Measurements from ENCODE around the gene PTPN4. TPM values are rescaled to one million over a fixed set of nuclear protein-coding genes. Genes with fewer than 3 reads are reported as not detected.

Gene PTPN4
- total and polyA plus RNA-seq, 2 of the 8 experiments (the other 6 are each of a cell fraction or from before 2014, with no cell fraction given) = 28.5 to 105 TPM

DNA sequence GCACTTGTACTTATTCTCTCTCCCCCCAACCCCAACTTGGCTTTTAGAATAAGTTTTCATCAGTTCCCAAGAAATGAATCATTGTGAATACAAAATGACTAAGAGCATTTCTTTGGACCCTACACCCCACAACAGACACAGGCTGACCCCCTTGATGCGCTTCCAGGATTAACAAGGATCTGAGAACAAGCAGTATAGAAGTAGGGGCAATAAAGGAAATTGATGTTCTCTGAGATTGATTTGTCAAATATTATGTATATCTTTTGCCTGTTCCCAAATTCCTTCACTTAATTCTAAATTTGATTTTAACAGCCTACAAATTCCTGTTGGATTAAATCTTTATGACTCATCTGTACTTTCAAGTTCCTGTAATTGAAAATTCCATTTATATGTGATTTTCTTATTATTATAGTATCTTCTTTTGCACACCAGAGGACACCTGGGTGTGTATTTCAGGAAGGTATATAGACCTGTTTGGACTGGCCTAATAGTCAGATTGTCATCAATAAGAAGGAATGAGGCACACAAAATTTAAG, 10.2 kb upstream of the PTPN4 start:
- POLR2A ChIA-PET (ENCODE audit: partially characterized antibody) = no interaction called here
- CTCF ChIA-PET (ENCODE audit: partially characterized antibody) = interaction anchor here (0.5 to 1.4 kb wide), 2 partner anchors 10 to 432 kb away, joined by 3 to 7 read pairs; no protein-coding TSS in a partner anchor
- no peak overlapping the region for H3K4me3 ChIP-seq (ENCODE audit: extremely low read depth in 1 of 4, insufficient read depth in 2 of 4, low read depth in 3 of 4, low read length in 4 of 4)
- TF ChIP-seq CREB1 (IDR thresholded peaks at IDR 0.05) = no peak
- TF ChIP-seq SP4 (IDR thresholded peaks at IDR 0.05; ENCODE audit: low read length) = no peak
- no peak for TF ChIP-seq JUND (IDR thresholded peaks at IDR 0.05; ENCODE audit: low read length)
- TF ChIP-seq RAD21 (IDR thresholded peaks at IDR 0.05 in 1 of 2, conservative IDR thresholded peaks at IDR 0.05 in 1 of 2; ENCODE audit: low read depth in 2 of 2, low read length in 2 of 2) = no peak
- TF ChIP-seq SP2 (IDR thresholded peaks at IDR 0.05; ENCODE audit: low read length) = no peak
- TF ChIP-seq EGR1 (IDR thresholded peaks at IDR 0.05; ENCODE audit: borderline replicate concordance, low read depth, low read length) = no peak
- no peak for TF ChIP-seq HDAC2 (IDR thresholded peaks at IDR 0.05; ENCODE audit: borderline replicate concordance in 1 of 2, low read depth in 2 of 2, low read length in 2 of 2)
- no peak for TF ChIP-seq KDM4A (IDR thresholded peaks at IDR 0.05; ENCODE audit: low read depth, low read length, severe bottlenecking)
- TF ChIP-seq, protein P1, sequence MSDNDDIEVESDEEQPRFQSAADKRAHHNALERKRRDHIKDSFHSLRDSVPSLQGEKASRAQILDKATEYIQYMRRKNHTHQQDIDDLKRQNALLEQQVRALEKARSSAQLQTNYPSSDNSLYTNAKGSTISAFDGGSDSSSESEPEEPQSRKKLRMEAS (IDR thresholded peaks at IDR 0.05) = no peak
- TF ChIP-seq BACH1 (IDR thresholded peaks at IDR 0.05; ENCODE audit: low read length) = no peak
- no peak for TF ChIP-seq KDM1A (IDR thresholded peaks at IDR 0.05; ENCODE audit: borderline replicate concordance, low read length)
- TF ChIP-seq TAF1 (IDR thresholded peaks at IDR 0.05; ENCODE audit: low read depth, low read length) = no peak

More for the DNA sequence above, 10.2 kb upstream of the PTPN4 start:
- WGBS, 2 experiments (ENCODE audit: extremely low coverage in 1 of 2, insufficient coverage in 1 of 2, insufficient read length in 1 of 2, insufficient replicate concordance in 2 of 2, low coverage in 1 of 2, low lambda C conversion rate in 2 of 2, missing lambda C conversion rate in 1 of 2) = 80% methylated on average over 1 of the region's 1 CpG; no CpG with 5 or more reads in 1 of the 2 experiments
- Histone ChIP-seq H4K8ac (ENCODE audit: extremely low read depth, insufficient read depth, low read length) (no peak overlapping the region), H3K4ac (replicated peaks; ENCODE audit: insufficient read length, low read depth, low read length) (no peak overlapping the region), H3K9ac (replicated peaks in 1 of 4; ENCODE audit: extremely low read depth in 1 of 4, low read depth in 3 of 4, low read length in 3 of 4) (no peak overlapping the region), H3K23ac (ENCODE audit: insufficient read length) (no peak overlapping the region), H2BK120ac (replicated peaks; ENCODE audit: low read depth, low read length) (no peak overlapping the region), H3K27me3 (replicated peaks in 1 of 4; ENCODE audit: control insufficient read depth in 3 of 4, extremely low read depth in 1 of 4, insufficient read depth in 3 of 4, low read length in 3 of 4) (no peaks in the 10 kb centered on the region), H2AK5ac (ENCODE audit: low read depth, low read length) (no peak overlapping the region), H2BK5ac (ENCODE audit: low read depth, low read length) (no peak overlapping the region), H4K91ac (replicated peaks; ENCODE audit: insufficient read length, low read length) (no peak overlapping the region), H2AFZ (ENCODE audit: low read length) (no peak overlapping the region), H3K79me1 (ENCODE audit: low read depth, low read length) (no peaks in the 10 kb centered on the region), H3K18ac (ENCODE audit: extremely low read depth, low read length) (no peak overlapping the region), H2BK20ac (ENCODE audit: low read length) (no peak overlapping the region), H3K36me3 (ENCODE audit: control insufficient read depth in 2 of 4, insufficient read depth in 4 of 4, low read length in 3 of 4) (no peaks in the 10 kb centered on the region), H3K27ac (ENCODE audit: low read depth, low read length) (no peak overlapping the region), H3K23me2 (ENCODE audit: low read depth, low read length) (no peaks in the 10 kb centered on the region), H3K79me2 (ENCODE audit: control insufficient read depth in 1 of 2, insufficient read depth in 2 of 2, low read length in 2 of 2) (no peaks in the 10 kb centered on the region), H3K9me3 (ENCODE audit: insufficient read depth in 2 of 2, low read depth in 1 of 2, low read length in 1 of 2) (no peaks in the 10 kb centered on the region), H4K20me1 (replicated peaks in 1 of 2; ENCODE audit: control insufficient read depth in 1 of 2, insufficient read depth in 2 of 2, low read length in 2 of 2) (no peaks in the 10 kb centered on the region), H3K4me1 (replicated peaks in 1 of 4; ENCODE audit: control insufficient read depth in 3 of 4, insufficient read depth in 4 of 4, low read length in 3 of 4) (peaks cover 0 to 12% (median 4%) of the 10 kb centered on the region in 4 experiments; a peak in 6 of 7 replicates), H2BK12ac (ENCODE audit: low read depth, low read length) (no peak overlapping the region), H3K14ac (ENCODE audit: insufficient read length) (no peak overlapping the region), H3K4me2 (ENCODE audit: insufficient read depth in 1 of 2, low read depth in 2 of 2, low read length in 2 of 2) (no peak overlapping the region), H2BK15ac (ENCODE audit: low read length) (no peak overlapping the region), H3K56ac (replicated peaks; ENCODE audit: insufficient read length, low read depth, low read length) (no peak overlapping the region), H4K5ac (ENCODE audit: insufficient read length, low read depth, low read length) (no peak overlapping the region)
- no peak for DNase-seq (ENCODE audit: low read depth in 1 of 2, low spot score in 2 of 2)
- FAIRE-seq = no peak

Data from H1 (cell line).